HG02840 (cell line): ENCODE data around the gene MESP2.
"Not testable (repeated sequence)": the region's sequence is repeated elsewhere in the genome, so short reads cannot be mapped to it uniquely, and the experiment has no call there.

Experiments
- ATAC-seq: cut with Tn5 transposase; IDR thresholded peaks from one replicate; pipeline ENCODE4 v1.9.1; 2021; ENCODE audit warnings: mild to moderate bottlenecking, moderate library complexity, moderate number of reproducible peaks; ENCODE audit not compliant: unreplicated experiment, low FRiP score

The MESP2 gene

GRCh38 chr15:89777782-89778380 lies 1.7 kb downstream of the MESP2 start:
- no peak for ATAC-seq

- ATAC-seq: no peak
Observed at GRCh38 chr15:89778861-89779260, 2.7 kb downstream of the MESP2 start.

GRCh38 chr15:89780601-89781000 lies 4.5 kb downstream of the MESP2 start:
- ATAC-seq: no peak

GRCh38 chr15:89781055-89781454 lies 4.9 kb downstream of the MESP2 start:
- no peak for ATAC-seq

GRCh38 chr15:89781891-89782618 lies 5.9 kb downstream of the MESP2 start:
- no peak for ATAC-seq

- not testable (repeated sequence) for ATAC-seq
Observed at GRCh38 chr15:89782619-89782950, 6.5 kb downstream of the MESP2 start.

GRCh38 chr15:89783111-89783860 lies 7.2 kb downstream of the MESP2 start:
- no peak for ATAC-seq

- ATAC-seq: no peak
Observed at GRCh38 chr15:89783861-89784685, 7.9 kb downstream of the MESP2 start.

GRCh38 chr15:89784686-89784960 lies 8.5 kb downstream of the MESP2 start:
- ATAC-seq: no peak

- ATAC-seq: no peak
Observed at GRCh38 chr15:89785064-89785773, 9.1 kb downstream of the MESP2 start.

- no peak for ATAC-seq
Observed at GRCh38 chr15:89785774-89786140, 9.6 kb downstream of the MESP2 start.

GRCh38 chr15:89787944-89788343 lies 11.8 kb downstream of the MESP2 start:
- no peak for ATAC-seq

- ATAC-seq: not testable (repeated sequence)
Observed at GRCh38 chr15:89788585-89788984, 12.5 kb downstream of the MESP2 start.

GRCh38 chr15:89790206-89790605 lies 14.1 kb downstream of the MESP2 start:
- no peak for ATAC-seq

GRCh38 chr15:89790661-89791060 lies 14.5 kb downstream of the MESP2 start:
- ATAC-seq: no peak

- no peak for ATAC-seq
Observed at GRCh38 chr15:89792106-89792805, 16.1 kb downstream of the MESP2 start.

- ATAC-seq: no peak
Observed at GRCh38 chr15:89794627-89795241, 18.6 kb downstream of the MESP2 start.

GRCh38 chr15:89795996-89796395 lies 19.9 kb downstream of the MESP2 start:
- no peak for ATAC-seq

GRCh38 chr15:89797678-89798201 lies 21.6 kb downstream of the MESP2 start:
- no peak for ATAC-seq
